SH-SY5Y (cell line): Measurements from ENCODE around the gene AHRR.

ENCODE experiments used
- GATA2 ChIP-seq: IDR thresholded peaks from 2 replicates; pipeline ENCODE4 v1.6.1; 2011; ENCODE audit warnings: mild to moderate bottlenecking, low read depth, low read length
- GATA3 ChIP-seq: IDR thresholded peaks from 2 replicates; pipeline ENCODE4 v1.6.1; 2011; ENCODE audit warnings: low read depth, mild to moderate bottlenecking, low read length, moderate library complexity

DNA sequence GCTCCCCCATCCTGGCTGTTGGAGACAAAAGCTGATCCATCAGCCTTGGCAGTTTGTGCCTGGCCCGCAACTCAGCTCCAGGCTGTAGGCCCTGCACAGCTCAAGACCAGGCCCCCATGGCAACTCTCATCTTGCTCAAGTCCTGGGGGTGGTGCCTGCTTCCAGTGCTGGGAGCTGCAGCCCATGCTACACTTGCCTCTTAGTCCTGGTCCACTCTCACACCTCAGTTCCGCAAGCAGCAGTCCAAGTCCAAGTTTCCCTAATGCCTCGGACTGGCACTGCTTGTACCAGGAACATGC, 14.2 kb downstream of the AHRR start:
- TF ChIP-seq GATA2 (no peak), GATA3 (no peak)
